PC-3 (cell line): ENCODE data around the gene SNRPN. TPM values are rescaled to one million over a fixed set of nuclear protein-coding genes. Genes with fewer than 3 reads are reported as not detected.

Experiments used
- ATAC-seq: fragments of 200-7000 bp; cut with Tn5 transposase; 2 replicates; pipeline ENCODE4 v1.9.1; 2020; ENCODE audit warnings: mild to moderate bottlenecking, moderate library complexity
- BruUV-seq: library from RNA; stranded (reverse); fragments of 400-500 nt; replicated peaks from 2 replicates; lab custom pipeline; 2021; lab: Mats Ljungman, UMichigan
- CTCF ChIA-PET: fragments of 300-600 bp; sonication (Branson Sonifier 250); formaldehyde crosslinking; loops from one replicate; lab custom pipeline; 2022; ENCODE audit warnings: antibody characterized with exemption; lab: Charles Lee
- POLR2A ChIA-PET: fragments of 300-600 bp; sonication (Branson Sonifier 250); formaldehyde crosslinking; loops from one replicate; lab custom pipeline; 2022; ENCODE audit warnings: antibody characterized with exemption; ENCODE audit not compliant: unreplicated experiment; lab: Charles Lee
- DNase-seq: peaks from one replicate; pipeline ENCODE4 v3.0.0-alpha.2; 2015
- H2AFZ ChIP-seq: fragments of 300-600 bp; sonication (generic); 2 replicates; pipeline ENCODE4 v1.6.0; 2016; ENCODE audit warnings: antibody characterized with exemption, low read length
- H3F3A ChIP-seq: fragments of 300-600 bp; sonication (generic); one replicate; pipeline ENCODE4 v1.6.0; 2017; ENCODE audit warnings: antibody characterized with exemption, low read length, control low read depth, mild to moderate bottlenecking; ENCODE audit not compliant: unreplicated experiment
- H3K27ac ChIP-seq: fragments of 300-600 bp; sonication (generic); 2 replicates; pipeline ENCODE4 v1.5.1; 2016; ENCODE audit warnings: mild to moderate bottlenecking, low read length
- H3K27me3 ChIP-seq: fragments of 300-600 bp; sonication (generic); 2 replicates; pipeline ENCODE4 v1.6.1; 2016; ENCODE audit warnings: low read length, mixed read lengths
- H3K36me3 ChIP-seq: fragments of 300-600 bp; sonication (generic); 2 replicates; pipeline ENCODE4 v1.6.1; 2016; ENCODE audit warnings: low read depth, mixed run types, low read length, mixed read lengths
- H3K4me1 ChIP-seq: fragments of 300-600 bp; sonication (generic); 2 replicates; pipeline ENCODE4 v1.5.1; 2016; ENCODE audit warnings: low read length; ENCODE audit not compliant: insufficient read depth
- H3K4me2 ChIP-seq: fragments of 300-600 bp; sonication (generic); 2 replicates; pipeline ENCODE4 v1.6.0; 2016; ENCODE audit warnings: low read length
- H3K4me3 ChIP-seq: fragments of 300-600 bp; sonication (generic); 2 replicates; pipeline ENCODE4 v1.5.1; 2016; ENCODE audit warnings: mild to moderate bottlenecking, low read length, mixed read lengths
- H3K79me2 ChIP-seq: fragments of 300-600 bp; sonication (generic); 2 replicates; pipeline ENCODE4 v1.6.1; 2017; ENCODE audit warnings: low read length, mixed read lengths
- H3K9ac ChIP-seq: fragments of 300-600 bp; sonication (generic); 2 replicates; pipeline ENCODE4 v1.6.0; 2016; ENCODE audit warnings: mild to moderate bottlenecking, low read length
- H3K9me2 ChIP-seq: fragments of 300-600 bp; sonication (generic); replicated peaks from 2 replicates; pipeline ENCODE4 v1.6.1; 2016; ENCODE audit warnings: mixed run types, low read length, mixed read lengths
- H3K9me3 ChIP-seq: fragments of 300-600 bp; sonication (generic); 2 replicates; pipeline ENCODE4 v1.6.1; 2016; ENCODE audit warnings: low read length, mixed read lengths
- H4K20me1 ChIP-seq: fragments of 300-600 bp; sonication (generic); 2 replicates; pipeline ENCODE4 v1.6.1; 2016; ENCODE audit warnings: low read length, mixed read lengths
- CTCF ChIP-seq: fragments of 300-600 bp; sonication (generic); conservative IDR thresholded peaks from 2 replicates; pipeline ENCODE4 v1.5.1; 2017; ENCODE audit warnings: antibody characterized with exemption, low read depth, mild to moderate bottlenecking, low read length
- EZH2 ChIP-seq: fragments of 300-600 bp; sonication (generic); IDR thresholded peaks from one replicate; pipeline ENCODE4 v1.6.1; 2017; ENCODE audit warnings: antibody characterized with exemption, mild to moderate bottlenecking, low read length; ENCODE audit not compliant: unreplicated experiment
- EZH2phosphoT487 ChIP-seq: fragments of 300-600 bp; sonication (generic); IDR thresholded peaks from 2 replicates; pipeline ENCODE4 v1.6.1; 2018; ENCODE audit warnings: mild to moderate bottlenecking, antibody characterized with exemption, low read length, borderline replicate concordance
- intact Hi-C: fragments of 100-400 bp; cut with micrococcal nuclease; formaldehyde crosslinking; loops from 2 replicates; pipeline ENCODE4 v1.9.0; 2023
- total RNA-seq: library from RNA; depleted of rRNA; stranded (reverse); fragments of >200 nt; gene quantifications from 2 replicates; pipeline ENCODE4 v1.2.3, GENCODE V29; 2014

Gene SNRPN
- total RNA-seq, 1 experiment from 2014 or later = 139 TPM

GRCh38 chr15:24945711-24946110 is 9.1 kb upstream of the SNRPN start:
- DNase-seq = no peak
- ChIA-PET POLR2A (no interaction called here), CTCF (no interaction called here)
- Histone ChIP-seq H3K9me3 (no peaks in the 10 kb centered on the region), H3K4me2 (no peak overlapping the region), H3K4me1 (no peaks in the 10 kb centered on the region), H3K9me2 (no peaks in the 10 kb centered on the region), H3K27me3 (no peaks in the 10 kb centered on the region), H3K4me3 (no peak overlapping the region), H3K36me3 (no peaks in the 10 kb centered on the region), H3K9ac (no peak overlapping the region), H4K20me1 (no peaks in the 10 kb centered on the region), H3F3A (no peaks in the 10 kb centered on the region), H3K79me2 (no peaks in the 10 kb centered on the region), H2AFZ (no peak overlapping the region), H3K27ac (no peak overlapping the region)
- intact Hi-C loops = no loop called here
- no peak for ATAC-seq
- TF ChIP-seq CTCF (no peak), EZH2 (no peak), EZH2phosphoT487 (no peak)
- BruUV-seq = no TSS peak

- no TSS peak for BruUV-seq
- POLR2A ChIA-PET = no interaction called here
- intact Hi-C loops = no loop called here
Observed at GRCh38 chr15:24948495-24948894, 6.3 kb upstream of the SNRPN start.

More at GRCh38 chr15:24948495-24948894, 6.3 kb upstream of the SNRPN start:
- Histone ChIP-seq H3K27me3 (no peaks in the 10 kb centered on the region), H3F3A (no peaks in the 10 kb centered on the region), H3K4me2 (no peak overlapping the region), H3K27ac (no peak overlapping the region), H3K79me2 (no peaks in the 10 kb centered on the region), H3K9ac (no peak overlapping the region), H2AFZ (no peak overlapping the region), H3K4me3 (no peak overlapping the region), H3K36me3 (no peaks in the 10 kb centered on the region), H3K9me2 (no peaks in the 10 kb centered on the region), H3K4me1 (no peaks in the 10 kb centered on the region), H3K9me3 (0 out of 2 replicates have a peak, but pooled peaks cover under 1% of the 10 kb centered on the region), H4K20me1 (no peaks in the 10 kb centered on the region)
- ATAC-seq (no peak), DNase-seq (no peak)
- CTCF ChIA-PET = no interaction called here
- TF ChIP-seq EZH2 (no peak), CTCF (no peak), EZH2phosphoT487 (no peak)
